Tibial nerve (tissue), 4 donors: ENCODE results near the gene LSAMP.

Source experiments
- EP300 ChIP-seq, 2 donors: sonication (generic); formaldehyde crosslinking; IDR thresholded peaks; one replicate each; pipeline ENCODE4 v1.6.1; 2017; ENCODE audit warnings: antibody characterized with exemption in 2 of 2, mild to moderate bottlenecking in 1 of 2
- POLR2A ChIP-seq, 2 donors: fragments of 450-650 bp; IDR thresholded peaks; one replicate each; pipeline ENCODE4 v1.6.1; 2017; ENCODE audit warnings: antibody characterized with exemption in 2 of 2, mild to moderate bottlenecking in 2 of 2, moderate library complexity in 2 of 2
- TF ChIP-seq, protein P1 (sequence below), 5 experiments: fragments of 200-600 bp in 3 of 5; fragments of 450-650 bp in 2 of 5; sonication (generic) in 3 of 5; IDR thresholded peaks; one replicate each; pipeline ENCODE4 v1.5.1; 2016 to 2019; ENCODE audit warnings: antibody characterized with exemption in 5 of 5, mild to moderate bottlenecking in 3 of 5, moderate library complexity in 2 of 5

DNA sequence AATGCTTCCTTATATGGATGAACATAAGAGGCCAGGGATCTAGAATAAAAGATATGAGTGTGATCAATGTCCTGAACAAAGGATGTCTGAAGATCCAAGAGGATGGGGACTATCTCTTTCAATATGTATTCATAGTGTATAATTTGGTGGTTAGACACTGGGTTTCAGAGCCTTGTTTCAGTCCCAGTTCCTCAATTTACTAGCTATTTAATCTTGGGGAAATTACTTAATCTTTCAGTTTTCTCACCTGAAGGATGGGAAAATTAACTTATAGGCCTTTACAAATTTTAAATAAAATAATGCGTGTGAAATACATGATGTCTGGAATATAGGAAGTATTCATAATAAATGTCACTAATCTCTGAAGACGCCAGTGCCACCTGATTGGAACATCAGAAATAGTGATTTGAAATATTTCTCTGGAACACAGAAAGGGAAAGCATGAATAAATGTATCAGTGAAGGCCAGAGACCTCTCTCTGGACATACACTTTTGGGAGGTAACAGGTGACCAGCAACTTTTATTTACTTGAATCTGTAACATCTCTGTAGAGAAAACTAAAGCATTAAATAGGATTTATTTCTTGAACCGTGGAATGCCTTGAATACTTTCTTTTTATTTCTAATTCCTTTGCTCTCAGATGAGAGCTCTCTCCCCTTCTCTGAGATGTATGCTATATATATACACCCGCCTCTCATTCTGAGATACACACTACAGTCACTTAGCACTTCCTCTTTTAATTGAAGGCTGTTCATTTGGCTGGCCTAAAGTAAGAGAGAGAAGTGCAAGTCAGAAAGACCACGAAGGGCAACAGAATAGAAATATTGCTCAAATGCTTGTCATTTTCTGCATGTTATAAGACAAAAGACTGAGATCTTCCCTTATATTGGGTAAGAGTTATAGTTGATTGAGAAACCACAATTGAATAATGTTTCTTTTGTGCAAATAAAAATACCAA, 407.1 kb downstream of the LSAMP start:
- TF ChIP-seq, protein P1, sequence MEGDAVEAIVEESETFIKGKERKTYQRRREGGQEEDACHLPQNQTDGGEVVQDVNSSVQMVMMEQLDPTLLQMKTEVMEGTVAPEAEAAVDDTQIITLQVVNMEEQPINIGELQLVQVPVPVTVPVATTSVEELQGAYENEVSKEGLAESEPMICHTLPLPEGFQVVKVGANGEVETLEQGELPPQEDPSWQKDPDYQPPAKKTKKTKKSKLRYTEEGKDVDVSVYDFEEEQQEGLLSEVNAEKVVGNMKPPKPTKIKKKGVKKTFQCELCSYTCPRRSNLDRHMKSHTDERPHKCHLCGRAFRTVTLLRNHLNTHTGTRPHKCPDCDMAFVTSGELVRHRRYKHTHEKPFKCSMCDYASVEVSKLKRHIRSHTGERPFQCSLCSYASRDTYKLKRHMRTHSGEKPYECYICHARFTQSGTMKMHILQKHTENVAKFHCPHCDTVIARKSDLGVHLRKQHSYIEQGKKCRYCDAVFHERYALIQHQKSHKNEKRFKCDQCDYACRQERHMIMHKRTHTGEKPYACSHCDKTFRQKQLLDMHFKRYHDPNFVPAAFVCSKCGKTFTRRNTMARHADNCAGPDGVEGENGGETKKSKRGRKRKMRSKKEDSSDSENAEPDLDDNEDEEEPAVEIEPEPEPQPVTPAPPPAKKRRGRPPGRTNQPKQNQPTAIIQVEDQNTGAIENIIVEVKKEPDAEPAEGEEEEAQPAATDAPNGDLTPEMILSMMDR (IDR thresholded peaks at IDR 0.05) = no peak
- no peak for TF ChIP-seq POLR2A (IDR thresholded peaks at IDR 0.05)
- no peak for TF ChIP-seq EP300 (IDR thresholded peaks at IDR 0.05)
